ENCODE results near the gene HASPIN.

Gene HASPIN
- total RNA-seq, result 1.8 to 2.7 reads per million in 2 donors

GRCh38 chr17:3723556-3724377, at the start of gene HASPIN:
Gene HASPIN (plus strand): TSS chr17:3723903. CDS start chr17:3723936, 33 bp downstream.
- DNase-seq, result peak; percentile 82

GRCh38 chr17:3675886-3676285, 47.8 kb upstream of the HASPIN start:
- no peak for DNase-seq

- DNase-seq, result no peak
These were observed 45.4 kb upstream of the HASPIN start for GRCh38 chr17:3678095-3678820.

- no peak for DNase-seq
These were observed 44.7 kb upstream of the HASPIN start for GRCh38 chr17:3678821-3679530.

- no peak for DNase-seq
These were observed 44.1 kb upstream of the HASPIN start for GRCh38 chr17:3679531-3680126.

- no peak for DNase-seq
These were observed 42.6 kb upstream of the HASPIN start for GRCh38 chr17:3681057-3681456.

- no peak for DNase-seq
These were observed 42.1 kb upstream of the HASPIN start for GRCh38 chr17:3681565-3681964.

- no peak for DNase-seq
These were observed 41.7 kb upstream of the HASPIN start for GRCh38 chr17:3682033-3682432.

GRCh38 chr17:3683054-3683511, 40.6 kb upstream of the HASPIN start:
- no peak for DNase-seq

- DNase-seq, result no peak
These were observed 38.5 kb upstream of the HASPIN start for GRCh38 chr17:3685174-3685573.

GRCh38 chr17:3688027-3688553, 35.6 kb upstream of the HASPIN start:
- DNase-seq, result no peak

- no peak for DNase-seq
These were observed 34.8 kb upstream of the HASPIN start for GRCh38 chr17:3688852-3689261.

- DNase-seq, result no peak
These were observed 34.2 kb upstream of the HASPIN start for GRCh38 chr17:3689262-3690093.

- DNase-seq, result no peak
These were observed 33.5 kb upstream of the HASPIN start for GRCh38 chr17:3690094-3690715.

GRCh38 chr17:3691617-3692067, 32.1 kb upstream of the HASPIN start:
- DNase-seq, result no peak

GRCh38 chr17:3692346-3692745, 31.4 kb upstream of the HASPIN start:
- no peak for DNase-seq

- DNase-seq, result no peak
These were observed 30.6 kb upstream of the HASPIN start for GRCh38 chr17:3693141-3693540.

GRCh38 chr17:3693829-3694231, 29.9 kb upstream of the HASPIN start:
- DNase-seq, result no peak

GRCh38 chr17:3695129-3695722, 28.5 kb upstream of the HASPIN start:
- no peak for DNase-seq

GRCh38 chr17:3695723-3696411, 27.8 kb upstream of the HASPIN start, which contains the start of gene P2RX5:
Gene P2RX5 (minus strand): TSS chr17:3696155. CDS start chr17:3696005, 150 bp downstream.
- peak; percentile 34 for DNase-seq
